K562 (cell line): ENCODE measurements around the gene EGR2. TPM values are rescaled to one million over a fixed set of nuclear protein-coding genes. Genes with fewer than 3 reads are reported as not detected.
A peak's percentile ranks its signal among the peaks of the same experiment; 100 is the strongest.

Source experiments
- ATAC-seq: fragments of 200-7000 bp; cut with Tn5 transposase; 3 replicates; pipeline ENCODE4 v1.9.1; 2020; ENCODE audit warnings: moderate library complexity
- BruUV-seq: library from RNA; stranded (reverse); fragments of 400-500 nt; replicated peaks from 2 replicates; lab custom pipeline; 2021; lab: Mats Ljungman, UMichigan
- CTCF ChIA-PET: fragments of 300-600 bp; formaldehyde crosslinking; extraction: SDS; loops from one replicate; lab custom pipeline; 2021; ENCODE audit warnings: low intra/inter-chr PET ratio; lab: Yijun Ruan, JAX
- POLR2A ChIA-PET: fragments of 300-600, 350-650 bp; sonication (Branson Sonifier 250); formaldehyde crosslinking; extraction: SDS; loops from one replicate; lab custom pipeline; 2021; ENCODE audit warnings: antibody characterized with exemption, inconsistent platforms; lab: Yijun Ruan, JAX
- DNase-seq, 4 experiments: peaks; one replicate each; pipeline versions ENCODE4 v3.0.0 to v3.0.0-alpha.2; 2011 to 2018; ENCODE audit warnings: low spot score in 3 of 4, mixed read lengths in 3 of 4; ENCODE audit errors: extremely low read depth in 1 of 4
- FAIRE-seq: peaks from 2 replicates; lab custom pipeline; 2011; peaks lifted over from hg19 to GRCh38; lab: Jason Lieb, UNC
- H2AFZ ChIP-seq: 2 replicates; pipeline ENCODE4 v1.6.0; 2011; ENCODE audit warnings: low read depth, low read length, control low read depth, inconsistent platforms
- H3K27ac ChIP-seq: fragments of 200-600 bp; 3 replicates; pipeline ENCODE4 v1.8.0; 2011; ENCODE audit warnings: low read depth, mild to moderate bottlenecking, control low read depth, inconsistent platforms, low read length, moderate library complexity, mixed read lengths; ENCODE audit errors: extremely low read depth
- H3K27me3 ChIP-seq, 2 experiments: fragments of 300-600 bp in 1 of 2; 2 replicates in 1 of 2; 3 replicates in 1 of 2; pipeline versions ENCODE4 v1.6.0 to v1.8.0; 2011; ENCODE audit warnings: inconsistent platforms in 2 of 2, low read length in 2 of 2, mild to moderate bottlenecking in 1 of 2, mixed read lengths in 1 of 2, moderate library complexity in 1 of 2; ENCODE audit not compliant: control insufficient read depth in 2 of 2, insufficient read depth in 2 of 2
- H3K36me3 ChIP-seq: fragments of 300-600 bp; 3 replicates; pipeline ENCODE4 v1.8.0; 2011; ENCODE audit warnings: mild to moderate bottlenecking, low read length, inconsistent platforms; ENCODE audit not compliant: control insufficient read depth, insufficient read depth
- H3K4me1 ChIP-seq, 2 experiments: fragments of 200-600 bp in 1 of 2; replicated peaks in 1 of 2; 2 replicates in 1 of 2; 3 replicates in 1 of 2; pipeline versions ENCODE4 v1.5.1 to v1.8.0; 2011; ENCODE audit warnings: inconsistent platforms in 2 of 2, low read length in 2 of 2, mild to moderate bottlenecking in 1 of 2, mixed read lengths in 1 of 2, moderate library complexity in 1 of 2; ENCODE audit not compliant: control insufficient read depth in 2 of 2, insufficient read depth in 2 of 2
- H3K4me2 ChIP-seq: 2 replicates; pipeline ENCODE4 v1.6.1; 2011; ENCODE audit warnings: low read length, control low read depth, inconsistent platforms, mixed read lengths; ENCODE audit not compliant: insufficient read depth
- H3K4me3 ChIP-seq: fragments of 200-600 bp; sonication (generic), shearing (Covaris generic); 2 replicates; pipeline ENCODE4 v1.5.1; 2016; ENCODE audit warnings: control low read depth, inconsistent platforms
- H3K79me2 ChIP-seq: fragments of 200-600 bp; 3 replicates; pipeline ENCODE4 v1.8.0; 2011; ENCODE audit warnings: low read length, inconsistent platforms; ENCODE audit not compliant: control insufficient read depth, insufficient read depth
- H3K9ac ChIP-seq, 2 experiments: 2 replicates each; pipeline versions ENCODE4 v1.6.0 to v1.6.1; 2011; ENCODE audit warnings: low read depth in 2 of 2, low read length in 2 of 2, control low read depth in 1 of 2, inconsistent platforms in 1 of 2, mild to moderate bottlenecking in 1 of 2, mixed read lengths in 1 of 2; ENCODE audit not compliant: insufficient read depth in 1 of 2
- H3K9me1 ChIP-seq: one replicate; pipeline ENCODE4 v1.6.0; 2011; ENCODE audit warnings: inconsistent platforms, mild to moderate bottlenecking, low read length, moderate library complexity; ENCODE audit not compliant: control insufficient read depth, insufficient read depth
- H3K9me3 ChIP-seq: replicated peaks from 2 replicates; pipeline ENCODE4 v1.5.1; 2011; ENCODE audit warnings: low read depth, low read length, inconsistent platforms; ENCODE audit not compliant: control insufficient read depth, insufficient read depth
- H4K20me1 ChIP-seq: replicated peaks from 2 replicates; pipeline ENCODE4 v1.6.1; 2011; ENCODE audit warnings: low read length, inconsistent platforms, mixed read lengths; ENCODE audit not compliant: control insufficient read depth, insufficient read depth
- NFIC ChIP-seq: fragments of 450-650 bp; IDR thresholded peaks from 2 replicates; pipeline ENCODE4 v1.6.1; 2017; ENCODE audit warnings: mild to moderate bottlenecking, inconsistent platforms
- REST ChIP-seq, 2 experiments: fragments of 450-650 bp; formaldehyde crosslinking in 1 of 2; IDR thresholded peaks; 2 replicates each; pipeline versions ENCODE4 v1.4.0 to v1.6.1; 2014 to 2020; ENCODE audit warnings: mild to moderate bottlenecking in 2 of 2, borderline replicate concordance in 1 of 2, low read depth in 1 of 2
- ZNF280B ChIP-seq: fragments of 250-450 bp; sonication (Bioruptor Pico); IDR thresholded peaks from 2 replicates; pipeline ENCODE4 v1.5.1; 2021; ENCODE audit warnings: mild to moderate bottlenecking
- WGBS: fragments of 100-300 bp; shearing (Covaris generic); methylation state at CpG from one replicate; pipeline ENCODE4 v1.1.6; 2016; ENCODE audit warnings: low coverage, mixed read lengths; ENCODE audit not compliant: insufficient coverage; ENCODE audit errors: missing lambda C conversion rate; 5-methylcytosine and 5-hydroxymethylcytosine counted together
- in situ Hi-C: fragments of 300-500 bp; cut with MboI; formaldehyde crosslinking; loops from 4 replicates; pipeline ENCODE4 v1.15.0; 2018; ENCODE audit warnings: inconsistent platforms, mixed read lengths
- intact Hi-C: fragments of 100-400 bp; cut with micrococcal nuclease; formaldehyde crosslinking; loops from 2 replicates; pipeline ENCODE4 v1.14.2; 2022
- polyA plus RNA-seq, 8 experiments: library from polyadenylated mRNA; depleted of rRNA in 4 of 8; stranded (reverse) in 5 of 8; unstranded in 3 of 8; fragments of >200 nt; fragmentation: Nextera tagmentation in 2 of 8; fragmentation: Illumina TruSeq in 1 of 8; extraction: Ambion mirVana in 2 of 8; extraction: Trizol in 1 of 8; gene quantifications; 2 replicates each; pipeline versions ENCODE4 v1.2.1 to v1.2.3, GENCODE V29; 2011 to 2014; ENCODE audit warnings: inconsistent platforms in 1 of 8, missing spikeins in 1 of 8
- total RNA-seq, 7 experiments: library from RNA; depleted of rRNA in 6 of 7; stranded (reverse); fragments of >200 nt in 6 of 7; fragmentation: Illumina TruSeq in 2 of 7; extraction: Trizol in 2 of 7; gene quantifications; 2 replicates each; pipeline versions ENCODE4 v1.2.1 to v1.2.3, GENCODE V29; 2011 to 2021; ENCODE audit warnings: low replicate concordance in 1 of 7
- TF ChIP-seq, protein P1 (sequence below): fragments of 250-450 bp; sonication (Bioruptor Pico); IDR thresholded peaks from 2 replicates; pipeline ENCODE4 v1.5.0; 2022; ENCODE audit warnings: mild to moderate bottlenecking

Gene EGR2
- total and polyA plus RNA-seq, 9 of the 15 experiments (the other 6 are each of a cell fraction or from before 2014, with no cell fraction given) = 0.08 to 0.18 (median 0.12) TPM; not detected in 4

- Histone ChIP-seq H3K79me2 (no peaks in the 10 kb centered on the region), H3K9me3 (no peaks in the 10 kb centered on the region), H2AFZ (no peak overlapping the region), H3K4me3 (no peak overlapping the region), H3K27me3 (no peaks in the 10 kb centered on the region; a peak in 1 of 5 replicates), H3K9me1 (no peaks in the 10 kb centered on the region), H3K36me3 (no peaks in the 10 kb centered on the region), H3K4me2 (no peak overlapping the region), H3K27ac (no peak overlapping the region), H3K9ac (no peak overlapping the region), H4K20me1 (no peaks in the 10 kb centered on the region), H3K4me1 (no peaks in the 10 kb centered on the region)
- in situ Hi-C loops = no loop called here
- CTCF ChIA-PET = no interaction called here
- TF ChIP-seq NFIC (peak; percentile 24; the same call in 1 of the 2 replicates), ZNF280B (CRISPR knock-in tag) (no peak), REST (IDR thresholded peaks at IDR 0.05; ENCODE audit: borderline replicate concordance) (no peak), REST (CRISPR knock-in tag; IDR thresholded peaks at IDR 0.05; ENCODE audit: low read depth) (no peak)
- TF ChIP-seq, protein P1, sequence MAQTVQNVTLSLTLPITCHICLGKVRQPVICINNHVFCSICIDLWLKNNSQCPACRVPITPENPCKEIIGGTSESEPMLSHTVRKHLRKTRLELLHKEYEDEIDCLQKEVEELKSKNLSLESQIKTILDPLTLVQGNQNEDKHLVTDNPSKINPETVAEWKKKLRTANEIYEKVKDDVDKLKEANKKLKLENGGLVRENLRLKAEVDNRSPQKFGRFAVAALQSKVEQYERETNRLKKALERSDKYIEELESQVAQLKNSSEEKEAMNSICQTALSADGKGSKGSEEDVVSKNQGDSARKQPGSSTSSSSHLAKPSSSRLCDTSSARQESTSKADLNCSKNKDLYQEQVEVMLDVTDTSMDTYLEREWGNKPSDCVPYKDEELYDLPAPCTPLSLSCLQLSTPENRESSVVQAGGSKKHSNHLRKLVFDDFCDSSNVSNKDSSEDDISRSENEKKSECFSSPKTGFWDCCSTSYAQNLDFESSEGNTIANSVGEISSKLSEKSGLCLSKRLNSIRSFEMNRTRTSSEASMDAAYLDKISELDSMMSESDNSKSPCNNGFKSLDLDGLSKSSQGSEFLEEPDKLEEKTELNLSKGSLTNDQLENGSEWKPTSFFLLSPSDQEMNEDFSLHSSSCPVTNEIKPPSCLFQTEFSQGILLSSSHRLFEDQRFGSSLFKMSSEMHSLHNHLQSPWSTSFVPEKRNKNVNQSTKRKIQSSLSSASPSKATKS (CRISPR knock-in tag) = no peak
- no TSS peak for BruUV-seq
- ATAC-seq (no peak), FAIRE-seq (no peak), DNase-seq (no peak)
- intact Hi-C loops = no loop called here
- 1% methylated on average over 5 of the region's 5 CpGs for WGBS
- POLR2A ChIA-PET = interaction anchor here (0.5 to 1.0 kb wide), 4 partner anchors 11 to 37 kb away, joined by 3 read pairs; partner anchors contain the start of gene ADO
Observed at GRCh38 chr10:62779487-62780248, 36.5 kb downstream of the EGR2 start.
